Rectal smooth muscle tissue (tissue), 1 donor: Measurements from ENCODE around the gene ROBO1.
"Not testable (repeated sequence)": the region's sequence is repeated elsewhere in the genome, so short reads cannot be mapped to it uniquely, and the experiment has no call there.

Source experiments
- H3K27ac ChIP-seq: one replicate; pipeline ENCODE4 v1.7.0; 2013; ENCODE audit warnings: low read depth, low read length, inconsistent platforms
- H3K27me3 ChIP-seq: one replicate; pipeline ENCODE4 v1.7.0; 2013; ENCODE audit warnings: low read length; ENCODE audit not compliant: control insufficient read depth, insufficient read depth
- H3K36me3 ChIP-seq: one replicate; pipeline ENCODE4 v1.7.0; 2013; ENCODE audit warnings: low read length; ENCODE audit not compliant: control insufficient read depth, insufficient read depth
- H3K4me1 ChIP-seq: one replicate; pipeline ENCODE4 v1.7.0; 2013; ENCODE audit warnings: low read length; ENCODE audit not compliant: control insufficient read depth, insufficient read depth
- H3K4me3 ChIP-seq: one replicate; pipeline ENCODE4 v1.7.0; 2013; ENCODE audit warnings: low read length
- H3K9ac ChIP-seq: one replicate; pipeline ENCODE4 v1.7.0; 2013; ENCODE audit warnings: low read length

ROBO1 gene

GRCh38 chr3:78708565-78709073 is 1059.2 kb downstream of the ROBO1 start:
- no peak overlapping the region for H3K9ac ChIP-seq

GRCh38 chr3:78707609-78708008 is 1060.2 kb downstream of the ROBO1 start:
- H3K27ac ChIP-seq = no peak overlapping the region
- H3K36me3 ChIP-seq = no peaks in the 10 kb centered on the region
- H3K9ac ChIP-seq = no peak overlapping the region
- no peaks in the 10 kb centered on the region for H3K27me3 ChIP-seq
- no peak overlapping the region for H3K4me3 ChIP-seq
- no peaks in the 10 kb centered on the region for H3K4me1 ChIP-seq

More at GRCh38 chr3:78708565-78709073, 1059.2 kb downstream of the ROBO1 start:
- Histone ChIP-seq H3K36me3 (no peaks in the 10 kb centered on the region), H3K27me3 (no peaks in the 10 kb centered on the region), H3K4me1 (no peaks in the 10 kb centered on the region), H3K4me3 (no peak overlapping the region), H3K27ac (no peak overlapping the region)

GRCh38 chr3:78706906-78707523 is 1060.8 kb downstream of the ROBO1 start:
- Histone ChIP-seq H3K27me3 (no peaks in the 10 kb centered on the region), H3K4me1 (no peaks in the 10 kb centered on the region), H3K9ac (no peak overlapping the region), H3K36me3 (no peaks in the 10 kb centered on the region), H3K27ac (no peak overlapping the region), H3K4me3 (no peak overlapping the region)

- Histone ChIP-seq H3K4me3 (no peak overlapping the region), H3K9ac (no peak overlapping the region), H3K36me3 (no peaks in the 10 kb centered on the region), H3K27ac (no peak overlapping the region), H3K4me1 (no peaks in the 10 kb centered on the region), H3K27me3 (no peaks in the 10 kb centered on the region)
Measured at GRCh38 chr3:78703944-78704343, 1063.9 kb downstream of the ROBO1 start.

- H3K27ac ChIP-seq = no peak overlapping the region
- H3K27me3 ChIP-seq = no peaks in the 10 kb centered on the region
- H3K4me1 ChIP-seq = no peaks in the 10 kb centered on the region
- no peaks in the 10 kb centered on the region for H3K36me3 ChIP-seq
- no peak overlapping the region for H3K4me3 ChIP-seq
- no peak overlapping the region for H3K9ac ChIP-seq
Measured at GRCh38 chr3:78701537-78701936, 1066.3 kb downstream of the ROBO1 start.

GRCh38 chr3:78698431-78698830 is 1069.4 kb downstream of the ROBO1 start:
- H3K27me3 ChIP-seq = no peaks in the 10 kb centered on the region
- H3K9ac ChIP-seq = no peak overlapping the region
- H3K36me3 ChIP-seq = no peaks in the 10 kb centered on the region
- H3K4me1 ChIP-seq = no peaks in the 10 kb centered on the region
- H3K27ac ChIP-seq = no peak overlapping the region
- H3K4me3 ChIP-seq = no peak overlapping the region

GRCh38 chr3:78697426-78697825 is 1070.4 kb downstream of the ROBO1 start:
- H3K27me3 ChIP-seq = no peaks in the 10 kb centered on the region
- no peak overlapping the region for H3K4me3 ChIP-seq
- H3K27ac ChIP-seq = no peak overlapping the region
- H3K9ac ChIP-seq = no peak overlapping the region
- no peaks in the 10 kb centered on the region for H3K4me1 ChIP-seq
- no peaks in the 10 kb centered on the region for H3K36me3 ChIP-seq

GRCh38 chr3:78690766-78691165 is 1077.0 kb downstream of the ROBO1 start:
- Histone ChIP-seq H3K27ac (no peak overlapping the region), H3K9ac (no peak overlapping the region), H3K4me3 (no peak overlapping the region), H3K4me1 (no peaks in the 10 kb centered on the region), H3K36me3 (no peaks in the 10 kb centered on the region), H3K27me3 (no peaks in the 10 kb centered on the region)

- H3K36me3 ChIP-seq = no peaks in the 10 kb centered on the region
- H3K9ac ChIP-seq = no peak overlapping the region
- H3K27me3 ChIP-seq = no peaks in the 10 kb centered on the region
- no peak overlapping the region for H3K27ac ChIP-seq
- no peaks in the 10 kb centered on the region for H3K4me1 ChIP-seq
- no peak overlapping the region for H3K4me3 ChIP-seq
Measured at GRCh38 chr3:78689378-78689777, 1078.4 kb downstream of the ROBO1 start.

GRCh38 chr3:78687520-78687919 is 1080.3 kb downstream of the ROBO1 start:
- Histone ChIP-seq H3K9ac (no peak overlapping the region), H3K27me3 (no peaks in the 10 kb centered on the region), H3K36me3 (no peaks in the 10 kb centered on the region), H3K4me3 (no peak overlapping the region), H3K4me1 (no peaks in the 10 kb centered on the region), H3K27ac (no peak overlapping the region)

GRCh38 chr3:78683284-78683683 is 1084.5 kb downstream of the ROBO1 start:
- Histone ChIP-seq H3K27ac (no peak overlapping the region), H3K36me3 (peaks cover 2% of the 10 kb centered on the region), H3K4me1 (no peaks in the 10 kb centered on the region), H3K9ac (no peak overlapping the region), H3K27me3 (no peaks in the 10 kb centered on the region), H3K4me3 (no peak overlapping the region)

- not testable (repeated sequence) for H3K4me3 ChIP-seq, H3K36me3 ChIP-seq, H3K9ac ChIP-seq, H3K27me3 ChIP-seq, H3K4me1 ChIP-seq, H3K27ac ChIP-seq
Measured at GRCh38 chr3:78675119-78675805, 1092.5 kb downstream of the ROBO1 start.

- no peaks in the 10 kb centered on the region for H3K4me1 ChIP-seq
- no peak overlapping the region for H3K27ac ChIP-seq
- no peak overlapping the region for H3K9ac ChIP-seq
- H3K36me3 ChIP-seq = no peaks in the 10 kb centered on the region
- no peak overlapping the region for H3K4me3 ChIP-seq
- H3K27me3 ChIP-seq = no peaks in the 10 kb centered on the region
Measured at GRCh38 chr3:78670746-78671145, 1097.1 kb downstream of the ROBO1 start.
